NB4 (cell line): ENCODE results near the gene CSF1.
"Not testable (repeated sequence)": the region's sequence is repeated elsewhere in the genome, so short reads cannot be mapped to it uniquely, and the experiment has no call there.

ENCODE experiments used
- MYC ChIP-seq: IDR thresholded peaks from 2 replicates; pipeline ENCODE4 v1.6.1; 2011; ENCODE audit warnings: low read depth, low read length
- POLR2A ChIP-seq: IDR thresholded peaks from 2 replicates; pipeline ENCODE4 v1.6.1; 2011; ENCODE audit warnings: mild to moderate bottlenecking; ENCODE audit not compliant: insufficient read length; ENCODE audit errors: extremely low read depth
- TF ChIP-seq, protein P1 (sequence below): IDR thresholded peaks from one replicate; pipeline ENCODE4 v1.5.1; 2012; ENCODE audit warnings: low read depth, low read length
- TF ChIP-seq, protein P2 (sequence below): IDR thresholded peaks from 2 replicates; pipeline ENCODE4 v1.6.1; 2011; ENCODE audit warnings: low read depth, low read length

DNA sequence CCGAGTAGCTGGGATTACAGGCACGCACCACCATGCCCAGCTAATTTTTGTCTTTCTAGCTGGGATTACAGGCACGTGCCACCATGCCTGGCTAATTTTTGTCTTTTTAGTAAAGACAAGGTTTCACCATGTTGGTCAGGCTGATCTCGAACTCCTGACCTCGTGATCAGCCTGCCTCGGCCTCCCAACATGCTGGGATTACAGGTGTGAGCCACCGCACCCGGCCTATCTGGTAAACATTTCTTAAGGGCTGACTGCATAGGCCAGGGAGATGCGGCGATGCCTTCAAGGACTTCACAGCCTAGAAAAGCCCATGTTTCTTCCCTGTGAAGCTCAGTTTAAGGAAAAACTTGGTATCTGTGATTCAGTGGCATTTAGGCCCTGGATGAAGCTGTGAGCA is 9.7 kb downstream of the CSF1 start:
- TF ChIP-seq, protein P1, sequence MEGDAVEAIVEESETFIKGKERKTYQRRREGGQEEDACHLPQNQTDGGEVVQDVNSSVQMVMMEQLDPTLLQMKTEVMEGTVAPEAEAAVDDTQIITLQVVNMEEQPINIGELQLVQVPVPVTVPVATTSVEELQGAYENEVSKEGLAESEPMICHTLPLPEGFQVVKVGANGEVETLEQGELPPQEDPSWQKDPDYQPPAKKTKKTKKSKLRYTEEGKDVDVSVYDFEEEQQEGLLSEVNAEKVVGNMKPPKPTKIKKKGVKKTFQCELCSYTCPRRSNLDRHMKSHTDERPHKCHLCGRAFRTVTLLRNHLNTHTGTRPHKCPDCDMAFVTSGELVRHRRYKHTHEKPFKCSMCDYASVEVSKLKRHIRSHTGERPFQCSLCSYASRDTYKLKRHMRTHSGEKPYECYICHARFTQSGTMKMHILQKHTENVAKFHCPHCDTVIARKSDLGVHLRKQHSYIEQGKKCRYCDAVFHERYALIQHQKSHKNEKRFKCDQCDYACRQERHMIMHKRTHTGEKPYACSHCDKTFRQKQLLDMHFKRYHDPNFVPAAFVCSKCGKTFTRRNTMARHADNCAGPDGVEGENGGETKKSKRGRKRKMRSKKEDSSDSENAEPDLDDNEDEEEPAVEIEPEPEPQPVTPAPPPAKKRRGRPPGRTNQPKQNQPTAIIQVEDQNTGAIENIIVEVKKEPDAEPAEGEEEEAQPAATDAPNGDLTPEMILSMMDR = not testable (repeated sequence)
- not testable (repeated sequence) for TF ChIP-seq POLR2A, MYC
- TF ChIP-seq, protein P2, sequence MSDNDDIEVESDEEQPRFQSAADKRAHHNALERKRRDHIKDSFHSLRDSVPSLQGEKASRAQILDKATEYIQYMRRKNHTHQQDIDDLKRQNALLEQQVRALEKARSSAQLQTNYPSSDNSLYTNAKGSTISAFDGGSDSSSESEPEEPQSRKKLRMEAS = not testable (repeated sequence)
